Measurements from ENCODE around the gene CWC27. TPM values are rescaled to one million over a fixed set of nuclear protein-coding genes. Genes with fewer than 3 reads are reported as not detected.
"Not testable (repeated sequence)": the region's sequence is repeated elsewhere in the genome, so short reads cannot be mapped to it uniquely, and the experiment has no call there.

The CWC27 gene
- total and polyA plus RNA-seq, 2 donors from 2014 or later: 16.5 to 17.3 TPM

- H3K36me3 ChIP-seq (ENCODE audit: control insufficient read depth in 2 of 3, insufficient read depth in 3 of 3, low read length in 3 of 3): no peaks in the 10 kb centered on the region
- H3K27ac ChIP-seq (ENCODE audit: low read depth in 2 of 2, low read length in 2 of 2): no peak overlapping the region
Measured at GRCh38 chr5:64895748-64896147, 127.0 kb downstream of the CWC27 start.

GRCh38 chr5:64899838-64900237 is 131.1 kb downstream of the CWC27 start:
- intact Hi-C loops (cut with DNase I): no loop called here
- Histone ChIP-seq H3K4me3 (ENCODE audit: low read length in 3 of 3) (no peak overlapping the region), H3K4me1 (ENCODE audit: control insufficient read depth in 2 of 3, insufficient read depth in 2 of 3, low read depth in 1 of 3, low read length in 3 of 3) (no peaks in the 10 kb centered on the region), H3K36me3 (ENCODE audit: control insufficient read depth in 2 of 3, insufficient read depth in 3 of 3, low read length in 3 of 3) (no peaks in the 10 kb centered on the region), H3K9me3 (ENCODE audit: control insufficient read depth in 2 of 3, insufficient read depth in 1 of 3, low read length in 3 of 3) (no peaks in the 10 kb centered on the region), H3K27ac (ENCODE audit: low read depth in 2 of 2, low read length in 2 of 2) (no peak overlapping the region), H3K9ac (ENCODE audit: low read length in 3 of 3) (no peak overlapping the region), H3K27me3 (ENCODE audit: control insufficient read depth, insufficient read depth, low read length) (no peaks in the 10 kb centered on the region)
- TF ChIP-seq CTCF (IDR thresholded peaks at IDR 0.05; ENCODE audit: borderline replicate concordance, extremely low read depth, insufficient read depth): no peak
- no peak for DNase-seq
- FAIRE-seq: no peak

More at GRCh38 chr5:64895748-64896147, 127.0 kb downstream of the CWC27 start:
- no peak for FAIRE-seq
- H3K9me3 ChIP-seq (ENCODE audit: control insufficient read depth in 2 of 3, insufficient read depth in 1 of 3, low read length in 3 of 3): no peaks in the 10 kb centered on the region
- TF ChIP-seq CTCF (IDR thresholded peaks at IDR 0.05; ENCODE audit: borderline replicate concordance, extremely low read depth, insufficient read depth): no peak
- no peak overlapping the region for H3K9ac ChIP-seq (ENCODE audit: low read length in 3 of 3)
- DNase-seq: no peak
- H3K27me3 ChIP-seq (ENCODE audit: control insufficient read depth, insufficient read depth, low read length): no peaks in the 10 kb centered on the region
- no peaks in the 10 kb centered on the region for H3K4me1 ChIP-seq (ENCODE audit: control insufficient read depth in 2 of 3, insufficient read depth in 2 of 3, low read depth in 1 of 3, low read length in 3 of 3)
- intact Hi-C loops (cut with DNase I): no loop called here
- no peak overlapping the region for H3K4me3 ChIP-seq (ENCODE audit: low read length in 3 of 3)

- no peaks in the 10 kb centered on the region for H3K4me1 ChIP-seq (ENCODE audit: control insufficient read depth in 2 of 3, insufficient read depth in 2 of 3, low read depth in 1 of 3, low read length in 3 of 3)
- intact Hi-C loops (cut with DNase I): no loop called here
- no peak overlapping the region for H3K27ac ChIP-seq (ENCODE audit: low read depth in 2 of 2, low read length in 2 of 2)
- H3K27me3 ChIP-seq (ENCODE audit: control insufficient read depth, insufficient read depth, low read length): no peaks in the 10 kb centered on the region
- no peak overlapping the region for H3K4me3 ChIP-seq (ENCODE audit: low read length in 3 of 3)
- H3K36me3 ChIP-seq (ENCODE audit: control insufficient read depth in 2 of 3, insufficient read depth in 3 of 3, low read length in 3 of 3): no peaks in the 10 kb centered on the region
- DNase-seq: no peak
- no peak for TF ChIP-seq CTCF (IDR thresholded peaks at IDR 0.05; ENCODE audit: borderline replicate concordance, extremely low read depth, insufficient read depth)
- H3K9me3 ChIP-seq (ENCODE audit: control insufficient read depth in 2 of 3, insufficient read depth in 1 of 3, low read length in 3 of 3): no peaks in the 10 kb centered on the region
- no peak overlapping the region for H3K9ac ChIP-seq (ENCODE audit: low read length in 3 of 3)
- FAIRE-seq: no peak
Measured at GRCh38 chr5:64900618-64901017, 131.9 kb downstream of the CWC27 start.

- FAIRE-seq; H3K4me1 ChIP-seq (ENCODE audit: control insufficient read depth in 2 of 3, insufficient read depth in 2 of 3, low read depth in 1 of 3, low read length in 3 of 3); H3K36me3 ChIP-seq (ENCODE audit: control insufficient read depth in 2 of 3, insufficient read depth in 3 of 3, low read length in 3 of 3); H3K9ac ChIP-seq (ENCODE audit: low read length in 3 of 3); intact Hi-C loops (cut with DNase I); DNase-seq; H3K9me3 ChIP-seq (ENCODE audit: control insufficient read depth in 2 of 3, insufficient read depth in 1 of 3, low read length in 3 of 3); H3K27me3 ChIP-seq (ENCODE audit: control insufficient read depth, insufficient read depth, low read length); H3K4me3 ChIP-seq (ENCODE audit: low read length in 3 of 3); H3K27ac ChIP-seq (ENCODE audit: low read depth in 2 of 2, low read length in 2 of 2): not testable (repeated sequence)
Measured at GRCh38 chr5:64907399-64907798, 138.7 kb downstream of the CWC27 start.

All from kidney (tissue), 14 donors.